GM18907 (cell line): ENCODE results near the gene TTC24.
A peak's percentile ranks its signal among the peaks of the same experiment; 100 is the strongest.
"Not testable (repeated sequence)": the region's sequence is repeated elsewhere in the genome, so short reads cannot be mapped to it uniquely, and the experiment has no call there.

Experiments
- ATAC-seq: cut with Tn5 transposase; IDR thresholded peaks from one replicate; pipeline ENCODE4 v1.9.1; 2021; ENCODE audit warnings: mild to moderate bottlenecking, moderate library complexity; ENCODE audit not compliant: unreplicated experiment

TTC24 gene

GRCh38 chr1:156586323-156586722, 6.8 kb downstream of the TTC24 start:
- no peak for ATAC-seq

GRCh38 chr1:156586892-156587477, 7.5 kb downstream of the TTC24 start:
- ATAC-seq, result no peak

GRCh38 chr1:156587927-156588326, 8.4 kb downstream of the TTC24 start:
- ATAC-seq, result not testable (repeated sequence)

- no peak for ATAC-seq
Measured at GRCh38 chr1:156589546-156589945, 10.0 kb downstream of the TTC24 start.

GRCh38 chr1:156590326-156591180, 11.0 kb downstream of the TTC24 start:
- ATAC-seq, result no peak

GRCh38 chr1:156591181-156591431, 11.6 kb downstream of the TTC24 start:
- peak; percentile 3 for ATAC-seq

GRCh38 chr1:156591432-156592157, 12.1 kb downstream of the TTC24 start, which contains the start of gene NAXE:
Gene NAXE (plus strand): TSS chr1:156591776. CDS start chr1:156591805, 29 bp downstream.
- peak; percentile 86 for ATAC-seq

- ATAC-seq, result no peak
Measured at GRCh38 chr1:156592158-156592909, 12.8 kb downstream of the TTC24 start.

GRCh38 chr1:156592910-156593660, 13.6 kb downstream of the TTC24 start:
- ATAC-seq, result no peak

- ATAC-seq, result no peak
Measured at GRCh38 chr1:156593661-156593989, 14.1 kb downstream of the TTC24 start.

GRCh38 chr1:156594190-156594589, 14.7 kb downstream of the TTC24 start:
- ATAC-seq, result no peak

GRCh38 chr1:156595016-156595415, 15.5 kb downstream of the TTC24 start:
- ATAC-seq, result no peak

GRCh38 chr1:156596426-156596825, 16.9 kb downstream of the TTC24 start:
- no peak for ATAC-seq

- ATAC-seq, result no peak
Measured at GRCh38 chr1:156598125-156598524, 18.6 kb downstream of the TTC24 start.

GRCh38 chr1:156598731-156599432, 19.4 kb downstream of the TTC24 start:
- no peak for ATAC-seq

- no peak for ATAC-seq
Measured at GRCh38 chr1:156599811-156600210, 20.3 kb downstream of the TTC24 start.

GRCh38 chr1:156600733-156601121, 21.2 kb downstream of the TTC24 start:
- ATAC-seq, result no peak

- ATAC-seq, result peak; percentile 63
Measured at GRCh38 chr1:156601122-156601830, 21.8 kb downstream of the TTC24 start, which contains the start of gene GPATCH4. Gene GPATCH4 (minus strand): TSS chr1:156601479.

- no peak for ATAC-seq
Measured at GRCh38 chr1:156601892-156602291, 22.4 kb downstream of the TTC24 start.
